ENCODE data around the gene LRRC17.

- no peak for TF ChIP-seq CTCF (conservative IDR thresholded peaks at IDR 0.05; ENCODE audit: low read depth, low read length)
- TF ChIP-seq EZH2phosphoT487 (IDR thresholded peaks at IDR 0.05; ENCODE audit: borderline replicate concordance, low read length) = no peak
- TF ChIP-seq EZH2 (IDR thresholded peaks at IDR 0.05; ENCODE audit: low read length, unreplicated experiment) = no peak
These were observed 21.0 kb upstream of the LRRC17 start for GRCh38 chr7:102891693-102892261.
